Measurements from ENCODE around the gene SLAMF6. TPM values are rescaled to one million over a fixed set of nuclear protein-coding genes. Genes with fewer than 3 reads are reported as not detected.

Gene SLAMF6
- total and polyA plus RNA-seq, 2 donors from 2014 or later = 5.5 TPM; not detected in 1

GRCh38 chr1:160437432-160438316 is 85.4 kb downstream of the SLAMF6 start:
- peak overlapping the region in 1 of 2 donors; percentile 32 for H3K27ac ChIP-seq (ENCODE audit: low read depth in 2 of 2, low read length in 2 of 2)
- DNase-seq = no peak

GRCh38 chr1:160436966-160437365 is 86.1 kb downstream of the SLAMF6 start:
- no peak overlapping the region for H3K4me3 ChIP-seq (ENCODE audit: low read length in 3 of 3)
- H3K27me3 ChIP-seq (ENCODE audit: control insufficient read depth, insufficient read depth, low read length) = no peaks in the 10 kb centered on the region
- no peak overlapping the region for H3K9ac ChIP-seq (ENCODE audit: low read length in 3 of 3)
- FAIRE-seq (no peak), DNase-seq (no peak)
- H3K4me1 ChIP-seq (ENCODE audit: control insufficient read depth in 2 of 3, insufficient read depth in 2 of 3, low read depth in 1 of 3, low read length in 3 of 3) = no peaks in the 10 kb centered on the region
- no peaks in the 10 kb centered on the region for H3K36me3 ChIP-seq (ENCODE audit: control insufficient read depth in 2 of 3, insufficient read depth in 3 of 3, low read length in 3 of 3)
- TF ChIP-seq CTCF (IDR thresholded peaks at IDR 0.05; ENCODE audit: borderline replicate concordance, extremely low read depth, insufficient read depth) = no peak
- intact Hi-C loops (cut with DNase I) = no loop called here
- H3K27ac ChIP-seq (ENCODE audit: low read depth in 2 of 2, low read length in 2 of 2) = no peak overlapping the region
- H3K9me3 ChIP-seq (ENCODE audit: control insufficient read depth in 2 of 3, insufficient read depth in 1 of 3, low read length in 3 of 3) = no peaks in the 10 kb centered on the region

More at GRCh38 chr1:160437432-160438316, 85.4 kb downstream of the SLAMF6 start:
- Histone ChIP-seq H3K4me1 (ENCODE audit: control insufficient read depth in 2 of 3, insufficient read depth in 2 of 3, low read depth in 1 of 3, low read length in 3 of 3) (no peaks in the 10 kb centered on the region), H3K4me3 (ENCODE audit: low read length in 3 of 3) (peak overlapping the region in 1 of 3 donors; percentile 43), H3K9ac (ENCODE audit: low read length in 3 of 3) (no peak overlapping the region), H3K27me3 (ENCODE audit: control insufficient read depth, insufficient read depth, low read length) (no peaks in the 10 kb centered on the region), H3K9me3 (ENCODE audit: control insufficient read depth in 2 of 3, insufficient read depth in 1 of 3, low read length in 3 of 3) (no peaks in the 10 kb centered on the region), H3K36me3 (ENCODE audit: control insufficient read depth in 2 of 3, insufficient read depth in 3 of 3, low read length in 3 of 3) (no peaks in the 10 kb centered on the region)
- FAIRE-seq = no peak
- no peak for TF ChIP-seq CTCF (IDR thresholded peaks at IDR 0.05; ENCODE audit: borderline replicate concordance, extremely low read depth, insufficient read depth)
- intact Hi-C loops (cut with DNase I) = no loop called here

Other genes with a start within 250 kb of the SLAMF6 start
- gene PEX19, start 238.1 kb downstream of the SLAMF6 start, total RNA-seq = 67.9 TPM
- gene PEX19, start 238.1 kb downstream of the SLAMF6 start, polyA plus RNA-seq (ENCODE audit: insufficient read depth, low read depth, low replicate concordance) = 49.8 TPM
- gene COPA, start 180.0 kb downstream of the SLAMF6 start, total RNA-seq = 160 TPM
- 50.1 TPM for gene COPA, start 180.0 kb downstream of the SLAMF6 start, polyA plus RNA-seq (ENCODE audit: insufficient read depth, low read depth, low replicate concordance)
- gene NCSTN, start 179.9 kb downstream of the SLAMF6 start, total RNA-seq = 109 TPM
- gene NCSTN, start 179.9 kb downstream of the SLAMF6 start, polyA plus RNA-seq (ENCODE audit: insufficient read depth, low read depth, low replicate concordance) = 73.9 TPM
- gene NHLH1, start 156.2 kb downstream of the SLAMF6 start, total RNA-seq = 0.09 TPM
- gene NHLH1, start 156.2 kb downstream of the SLAMF6 start, polyA plus RNA-seq (ENCODE audit: insufficient read depth, low read depth, low replicate concordance) = not detected
- gene VANGL2, start 122.7 kb downstream of the SLAMF6 start, total RNA-seq = 8.1 TPM
- 3.8 TPM for gene VANGL2, start 122.7 kb downstream of the SLAMF6 start, polyA plus RNA-seq (ENCODE audit: insufficient read depth, low read depth, low replicate concordance)
- 17.5 TPM for gene CD84, start 56.2 kb upstream of the SLAMF6 start, total RNA-seq
- gene CD84, start 56.2 kb upstream of the SLAMF6 start, polyA plus RNA-seq (ENCODE audit: insufficient read depth, low read depth, low replicate concordance) = 0.30 TPM
- 3.3 TPM for gene SLAMF1, start 123.8 kb upstream of the SLAMF6 start, total RNA-seq
- 0.13 TPM for gene SLAMF1, start 123.8 kb upstream of the SLAMF6 start, polyA plus RNA-seq (ENCODE audit: insufficient read depth, low read depth, low replicate concordance)
- gene CD48, start 188.6 kb upstream of the SLAMF6 start, total RNA-seq = 20.5 TPM
- 3.2 TPM for gene CD48, start 188.6 kb upstream of the SLAMF6 start, polyA plus RNA-seq (ENCODE audit: insufficient read depth, low read depth, low replicate concordance)
- gene SLAMF7, start 216.0 kb upstream of the SLAMF6 start, total RNA-seq = 13.9 TPM
- 0.65 TPM for gene SLAMF7, start 216.0 kb upstream of the SLAMF6 start, polyA plus RNA-seq (ENCODE audit: insufficient read depth, low read depth, low replicate concordance)